ENCODE measurements around the gene PTPRN2. TPM values are rescaled to one million over a fixed set of nuclear protein-coding genes. Genes with fewer than 3 reads are reported as not detected.

Gene PTPRN2
- polyA plus RNA-seq, 2 donors = 0.37 to 0.40 TPM

DNA sequence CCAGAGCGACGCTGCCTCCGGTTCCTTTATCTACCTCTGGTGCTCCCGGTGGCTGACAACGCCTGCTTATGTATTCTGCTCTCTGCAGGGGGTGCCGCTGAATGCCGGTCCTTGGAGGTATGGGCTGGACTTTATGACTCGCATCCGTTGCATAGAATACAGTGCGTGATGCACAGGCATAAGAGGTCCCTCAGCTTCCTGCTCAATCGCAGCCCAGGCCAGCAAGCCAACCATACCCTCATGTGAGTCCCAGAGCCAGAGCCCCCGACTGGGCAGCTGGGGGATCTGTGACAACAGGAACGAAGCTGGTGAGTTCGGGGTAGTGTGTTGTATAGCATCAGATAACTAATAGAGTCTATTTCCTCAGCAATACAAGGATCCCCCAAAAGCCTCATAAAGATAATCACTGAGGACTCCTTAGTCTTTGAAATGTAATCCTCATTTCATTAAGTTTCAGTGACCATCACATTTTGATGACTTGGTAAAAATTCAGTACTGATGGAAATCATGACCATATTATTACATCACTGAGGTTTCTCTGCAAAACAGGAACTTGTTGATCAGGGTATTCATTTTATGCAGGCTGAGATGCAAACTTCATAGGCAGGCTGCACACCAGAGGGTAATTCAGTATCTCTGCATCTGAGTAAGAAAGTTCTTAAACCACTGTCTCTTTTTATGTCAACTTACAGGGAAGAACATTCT is 607.8 kb downstream of the PTPRN2 start:
- no peaks in the 10 kb centered on the region for H3K27me3 ChIP-seq (ENCODE audit: control insufficient read depth in 1 of 2, insufficient read depth in 2 of 2, low read length in 2 of 2)
- H3K27ac ChIP-seq (ENCODE audit: low read depth in 2 of 2, low read length in 1 of 2) = no peak overlapping the region
- H3K9me3 ChIP-seq (ENCODE audit: control insufficient read depth in 2 of 2, insufficient read depth in 1 of 2, low read depth in 1 of 2, low read length in 1 of 2) = peaks cover 8 to 16% of the 10 kb centered on the region in 2 donors
- H3K4me3 ChIP-seq (ENCODE audit: low read depth in 1 of 2, low read length in 2 of 2) = no peak overlapping the region
- H3K4me1 ChIP-seq (ENCODE audit: control insufficient read depth in 2 of 2, insufficient read depth in 2 of 2, low read length in 1 of 2) = no peaks in the 10 kb centered on the region
- 82 to 85% methylated on average over 14 of the region's 14 CpGs for WGBS, 2 donors
- no peaks in the 10 kb centered on the region for H3K36me3 ChIP-seq (ENCODE audit: control insufficient read depth in 2 of 2, insufficient read depth in 2 of 2, low read length in 1 of 2)

DNA sequence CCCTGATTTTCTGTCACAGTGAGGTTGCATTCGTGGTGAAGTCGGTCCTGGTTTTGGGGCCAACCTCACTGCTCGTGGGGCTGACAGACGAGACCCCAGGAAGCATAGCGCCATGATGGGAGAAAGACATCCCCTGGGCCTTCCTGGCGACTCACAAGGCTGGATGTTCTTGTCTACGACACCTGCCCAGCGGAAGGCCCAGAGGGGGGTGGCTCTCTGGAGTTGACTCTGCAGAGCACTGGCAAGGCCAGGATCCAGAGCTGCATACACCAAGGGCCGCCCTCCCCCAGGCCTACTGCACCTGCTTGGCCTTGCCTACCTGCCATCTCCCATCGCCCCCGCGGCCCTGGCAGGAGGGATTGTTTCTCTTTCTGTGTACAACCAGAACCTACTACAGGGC is 608.9 kb downstream of the PTPRN2 start:
- Histone ChIP-seq H3K4me1 (ENCODE audit: control insufficient read depth in 2 of 2, insufficient read depth in 2 of 2, low read length in 1 of 2) (no peaks in the 10 kb centered on the region), H3K27ac (ENCODE audit: low read depth in 2 of 2, low read length in 1 of 2) (no peak overlapping the region), H3K4me3 (ENCODE audit: low read depth in 1 of 2, low read length in 2 of 2) (no peak overlapping the region), H3K27me3 (ENCODE audit: control insufficient read depth in 1 of 2, insufficient read depth in 2 of 2, low read length in 2 of 2) (no peaks in the 10 kb centered on the region), H3K36me3 (ENCODE audit: control insufficient read depth in 2 of 2, insufficient read depth in 2 of 2, low read length in 1 of 2) (no peaks in the 10 kb centered on the region), H3K9me3 (ENCODE audit: control insufficient read depth in 2 of 2, insufficient read depth in 1 of 2, low read depth in 1 of 2, low read length in 1 of 2) (peaks cover 17 to 26% of the 10 kb centered on the region in 2 donors)
- WGBS, 2 donors = 88 to 90% methylated on average over 12 of the region's 12 CpGs

DNA sequence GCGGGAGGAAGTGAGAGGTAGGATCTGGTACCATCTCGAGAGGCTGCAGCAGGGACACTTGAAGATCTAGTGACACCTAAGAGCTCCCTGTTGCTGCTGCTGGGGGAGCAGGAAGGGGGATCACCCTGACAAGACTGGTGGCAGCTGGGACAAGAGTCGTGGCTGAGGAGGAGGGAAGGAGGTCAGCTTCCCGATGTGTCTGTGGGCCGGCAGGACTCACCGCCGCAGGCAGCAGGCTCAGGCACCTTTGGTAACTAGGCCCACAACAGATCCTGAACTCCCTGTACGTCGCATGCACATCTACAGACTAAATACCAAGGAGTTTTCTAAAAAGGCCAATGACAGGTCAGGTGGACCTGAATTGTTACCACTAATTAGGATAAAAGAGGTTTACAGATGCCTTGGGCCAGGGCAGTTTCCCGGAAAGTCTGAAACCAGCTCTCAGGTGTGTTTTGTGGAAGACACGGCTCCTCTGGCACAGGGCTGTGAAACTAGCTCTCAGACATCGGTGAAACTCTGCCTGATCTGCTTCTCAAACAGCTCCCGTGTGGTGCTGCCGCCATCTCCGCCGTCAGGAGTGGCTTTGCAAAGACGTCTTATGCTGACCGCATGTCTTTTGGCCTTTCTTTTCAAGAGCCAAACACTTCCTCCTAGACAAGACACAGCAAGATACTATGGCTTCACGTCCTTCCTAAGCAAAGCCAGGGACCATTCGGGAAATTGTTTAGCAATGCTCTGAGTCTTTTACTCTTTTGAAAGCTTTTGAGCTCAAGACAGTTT is 609.7 kb downstream of the PTPRN2 start:
- H3K27me3 ChIP-seq (ENCODE audit: control insufficient read depth in 1 of 2, insufficient read depth in 2 of 2, low read length in 2 of 2) = no peaks in the 10 kb centered on the region
- H3K27ac ChIP-seq (ENCODE audit: low read depth in 2 of 2, low read length in 1 of 2) = no peak overlapping the region
- H3K4me1 ChIP-seq (ENCODE audit: control insufficient read depth in 2 of 2, insufficient read depth in 2 of 2, low read length in 1 of 2) = no peaks in the 10 kb centered on the region
- H3K9me3 ChIP-seq (ENCODE audit: control insufficient read depth in 2 of 2, insufficient read depth in 1 of 2, low read depth in 1 of 2, low read length in 1 of 2) = peaks cover 17 to 28% of the 10 kb centered on the region in 2 donors
- 82 to 84% methylated on average over 20 of the region's 20 CpGs for WGBS, 2 donors
- no peak overlapping the region for H3K4me3 ChIP-seq (ENCODE audit: low read depth in 1 of 2, low read length in 2 of 2)
- no peaks in the 10 kb centered on the region for H3K36me3 ChIP-seq (ENCODE audit: control insufficient read depth in 2 of 2, insufficient read depth in 2 of 2, low read length in 1 of 2)

DNA sequence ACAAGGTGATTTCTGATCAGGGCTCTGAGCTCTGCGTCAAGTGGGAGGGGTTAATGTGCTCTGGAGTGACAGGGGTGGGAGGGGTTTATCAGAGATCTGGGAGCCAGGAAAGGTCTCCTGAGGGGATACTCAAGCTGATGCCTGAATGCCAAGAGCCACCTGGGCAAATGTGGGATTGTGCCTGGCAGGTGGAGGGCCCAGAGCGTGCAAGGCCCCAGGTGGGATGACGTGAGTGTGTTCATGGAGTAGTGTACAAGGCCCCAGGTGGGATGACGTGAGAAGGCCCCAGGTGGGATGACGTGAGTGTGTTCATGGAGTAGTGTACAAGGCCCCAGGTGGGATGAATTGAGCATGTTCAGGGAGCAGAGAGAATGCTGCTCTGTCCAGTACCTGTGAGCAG is 610.3 kb downstream of the PTPRN2 start:
- Histone ChIP-seq H3K27me3 (ENCODE audit: control insufficient read depth in 1 of 2, insufficient read depth in 2 of 2, low read length in 2 of 2) (no peaks in the 10 kb centered on the region), H3K4me1 (ENCODE audit: control insufficient read depth in 2 of 2, insufficient read depth in 2 of 2, low read length in 1 of 2) (no peaks in the 10 kb centered on the region), H3K9me3 (ENCODE audit: control insufficient read depth in 2 of 2, insufficient read depth in 1 of 2, low read depth in 1 of 2, low read length in 1 of 2) (peaks cover 17 to 28% of the 10 kb centered on the region in 2 donors), H3K36me3 (ENCODE audit: control insufficient read depth in 2 of 2, insufficient read depth in 2 of 2, low read length in 1 of 2) (no peaks in the 10 kb centered on the region), H3K27ac (ENCODE audit: low read depth in 2 of 2, low read length in 1 of 2) (no peak overlapping the region), H3K4me3 (ENCODE audit: low read depth in 1 of 2, low read length in 2 of 2) (no peak overlapping the region)
- WGBS, 2 donors = 90 to 96% methylated on average over 5 of the region's 5 CpGs

DNA sequence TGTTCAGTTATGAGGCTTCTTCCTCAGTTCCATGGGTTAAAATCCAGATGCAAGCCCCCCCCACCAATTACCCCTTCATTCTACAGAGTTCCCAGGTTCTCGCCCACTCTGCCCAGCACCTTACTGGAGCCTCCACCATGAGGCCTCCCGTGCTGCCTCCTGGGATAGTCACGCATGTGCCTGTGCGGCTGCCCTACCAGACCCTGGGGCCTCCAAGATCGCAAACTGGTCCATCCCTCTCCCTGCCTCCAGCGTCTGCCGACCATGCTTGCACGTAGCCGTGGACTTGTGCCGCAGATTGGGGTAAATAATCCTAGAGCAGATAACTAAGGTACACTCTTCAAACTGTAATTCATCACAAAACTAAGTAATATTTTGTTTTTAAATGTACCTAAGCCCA is 611.2 kb downstream of the PTPRN2 start:
- H3K4me3 ChIP-seq (ENCODE audit: low read depth in 1 of 2, low read length in 2 of 2) = no peak overlapping the region
- no peak overlapping the region for H3K27ac ChIP-seq (ENCODE audit: low read depth in 2 of 2, low read length in 1 of 2)
- 95 to 97% methylated on average over 10 of the region's 10 CpGs for WGBS, 2 donors
- peaks cover 17 to 28% of the 10 kb centered on the region in 2 donors for H3K9me3 ChIP-seq (ENCODE audit: control insufficient read depth in 2 of 2, insufficient read depth in 1 of 2, low read depth in 1 of 2, low read length in 1 of 2)
- H3K27me3 ChIP-seq (ENCODE audit: control insufficient read depth in 1 of 2, insufficient read depth in 2 of 2, low read length in 2 of 2) = no peaks in the 10 kb centered on the region
- no peaks in the 10 kb centered on the region for H3K36me3 ChIP-seq (ENCODE audit: control insufficient read depth in 2 of 2, insufficient read depth in 2 of 2, low read length in 1 of 2)
- H3K4me1 ChIP-seq (ENCODE audit: control insufficient read depth in 2 of 2, insufficient read depth in 2 of 2, low read length in 1 of 2) = no peaks in the 10 kb centered on the region

DNA sequence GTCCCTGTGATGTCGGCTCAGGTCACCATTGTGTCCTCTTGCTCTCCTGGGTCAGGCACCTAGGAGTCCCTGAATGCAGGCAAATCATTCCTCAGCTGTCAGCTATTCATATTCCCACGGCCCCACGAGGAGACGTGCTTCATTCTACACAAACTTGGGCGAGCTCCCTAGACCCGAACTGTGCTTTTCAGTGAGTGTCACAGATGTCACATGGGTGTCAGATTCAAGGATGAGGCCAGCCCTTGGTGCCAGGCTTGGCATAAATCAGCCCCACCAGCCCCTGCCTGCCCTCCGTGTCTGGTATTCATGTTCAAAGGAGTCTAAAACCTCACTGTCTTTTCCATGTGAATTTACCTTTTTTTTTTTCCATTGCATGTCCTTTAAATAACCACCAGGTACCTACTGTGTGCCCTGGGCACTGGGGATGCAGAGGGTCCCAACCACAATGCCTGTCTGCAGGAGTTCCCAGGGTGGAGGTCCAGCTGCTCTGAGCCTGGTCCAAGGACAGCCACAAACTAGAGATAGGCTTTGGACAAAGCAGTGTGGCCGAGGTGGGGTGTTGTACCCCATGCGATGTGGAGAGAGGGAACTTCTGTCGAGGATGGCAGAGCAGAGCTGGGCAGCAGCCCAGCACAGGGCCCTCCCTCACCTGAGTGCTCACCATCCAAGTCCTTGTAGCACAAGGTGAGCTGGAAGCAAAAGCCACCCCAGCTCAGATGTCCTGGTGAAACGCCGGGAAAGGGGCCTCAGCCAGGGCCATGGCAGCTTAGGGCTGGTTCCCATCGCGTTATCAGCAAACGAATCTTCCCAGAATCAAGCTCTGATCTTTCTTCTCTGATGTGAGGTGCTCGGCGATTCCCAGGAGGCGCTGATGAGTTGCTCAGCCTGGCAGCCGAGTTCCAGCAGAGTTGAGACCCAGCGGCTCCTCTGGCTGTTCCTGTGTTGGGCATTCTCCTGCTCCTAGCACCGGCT is 611.9 kb downstream of the PTPRN2 start:
- no peaks in the 10 kb centered on the region for H3K36me3 ChIP-seq (ENCODE audit: control insufficient read depth in 2 of 2, insufficient read depth in 2 of 2, low read length in 1 of 2)
- H3K4me3 ChIP-seq (ENCODE audit: low read depth in 1 of 2, low read length in 2 of 2) = no peak overlapping the region
- 89 to 91% methylated on average over 21 of the region's 21 CpGs for WGBS, 2 donors
- peaks cover 17 to 28% of the 10 kb centered on the region in 2 donors for H3K9me3 ChIP-seq (ENCODE audit: control insufficient read depth in 2 of 2, insufficient read depth in 1 of 2, low read depth in 1 of 2, low read length in 1 of 2)
- H3K4me1 ChIP-seq (ENCODE audit: control insufficient read depth in 2 of 2, insufficient read depth in 2 of 2, low read length in 1 of 2) = no peaks in the 10 kb centered on the region
- H3K27me3 ChIP-seq (ENCODE audit: control insufficient read depth in 1 of 2, insufficient read depth in 2 of 2, low read length in 2 of 2) = no peaks in the 10 kb centered on the region
- H3K27ac ChIP-seq (ENCODE audit: low read depth in 2 of 2, low read length in 1 of 2) = no peak overlapping the region

DNA sequence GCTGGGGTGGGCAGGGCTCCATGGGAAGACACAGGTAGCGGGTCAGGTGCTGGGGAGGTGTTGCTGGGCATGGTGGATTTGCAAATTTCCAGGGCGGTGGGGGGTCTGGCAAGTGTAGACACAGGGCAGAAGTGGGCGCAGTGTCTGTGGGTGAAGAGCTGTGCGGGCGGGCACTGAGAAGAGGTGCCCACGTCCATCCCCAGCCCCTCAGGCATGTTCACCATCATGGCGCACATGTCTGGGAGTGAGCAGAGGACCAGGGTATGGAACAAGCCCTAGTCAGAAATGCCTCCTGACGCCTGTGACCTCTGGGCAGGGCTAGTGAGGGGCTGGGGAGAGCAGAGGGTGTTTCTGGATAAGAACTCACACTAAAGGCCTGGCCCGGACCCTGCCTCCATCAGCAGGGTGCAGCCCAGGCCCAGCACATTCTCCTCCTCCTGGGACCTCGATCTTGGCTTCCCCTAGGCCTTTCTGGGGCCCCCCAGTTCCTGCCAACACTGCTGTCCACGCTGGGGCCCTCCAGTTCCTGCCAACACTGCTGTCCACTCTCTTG is 612.9 kb downstream of the PTPRN2 start:
- H3K27ac ChIP-seq (ENCODE audit: low read depth in 2 of 2, low read length in 1 of 2) = no peak overlapping the region
- H3K36me3 ChIP-seq (ENCODE audit: control insufficient read depth in 2 of 2, insufficient read depth in 2 of 2, low read length in 1 of 2) = no peaks in the 10 kb centered on the region
- H3K9me3 ChIP-seq (ENCODE audit: control insufficient read depth in 2 of 2, insufficient read depth in 1 of 2, low read depth in 1 of 2, low read length in 1 of 2) = peaks cover 17 to 34% of the 10 kb centered on the region in 2 donors
- H3K4me1 ChIP-seq (ENCODE audit: control insufficient read depth in 2 of 2, insufficient read depth in 2 of 2, low read length in 1 of 2) = no peaks in the 10 kb centered on the region
- no peak overlapping the region for H3K4me3 ChIP-seq (ENCODE audit: low read depth in 1 of 2, low read length in 2 of 2)
- 87 to 92% methylated on average over 11 of the region's 11 CpGs for WGBS, 2 donors
- no peaks in the 10 kb centered on the region for H3K27me3 ChIP-seq (ENCODE audit: control insufficient read depth in 1 of 2, insufficient read depth in 2 of 2, low read length in 2 of 2)

DNA sequence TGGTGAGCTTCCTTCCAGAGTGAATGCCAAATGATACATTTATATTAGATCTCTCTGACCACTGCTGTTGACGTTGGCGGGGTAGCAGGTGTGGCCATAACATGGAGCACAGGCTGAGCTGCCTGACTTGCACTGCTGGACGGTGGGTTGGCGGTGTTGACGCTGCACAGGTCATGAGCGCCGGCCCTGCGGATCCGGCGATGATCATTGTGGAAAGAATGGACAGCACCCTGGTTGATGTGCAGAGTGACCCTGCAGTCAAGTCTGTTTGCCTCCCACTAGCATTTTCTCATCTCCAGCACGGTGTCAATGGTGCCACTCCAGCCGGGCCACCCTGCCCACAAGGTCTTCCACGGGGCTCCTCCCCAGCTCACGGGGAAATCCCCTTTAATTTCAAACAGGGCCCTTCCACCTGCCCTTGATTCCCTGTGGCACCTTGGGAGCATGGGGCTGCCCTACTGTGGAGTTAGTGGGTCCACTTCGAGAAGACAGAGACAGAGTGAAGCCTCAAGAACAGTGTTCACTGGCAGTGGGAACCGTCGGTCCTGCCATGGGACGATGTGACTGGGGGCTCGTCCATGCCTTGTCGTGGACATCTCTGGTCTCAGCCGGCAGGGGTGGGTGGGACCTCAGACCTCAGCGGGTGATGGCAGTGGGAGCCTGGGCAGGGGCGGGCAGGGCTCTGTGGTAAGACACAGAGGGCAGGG is 613.5 kb downstream of the PTPRN2 start:
- no peaks in the 10 kb centered on the region for H3K36me3 ChIP-seq (ENCODE audit: control insufficient read depth in 2 of 2, insufficient read depth in 2 of 2, low read length in 1 of 2)
- H3K4me1 ChIP-seq (ENCODE audit: control insufficient read depth in 2 of 2, insufficient read depth in 2 of 2, low read length in 1 of 2) = no peaks in the 10 kb centered on the region
- H3K27ac ChIP-seq (ENCODE audit: low read depth in 2 of 2, low read length in 1 of 2) = no peak overlapping the region
- H3K27me3 ChIP-seq (ENCODE audit: control insufficient read depth in 1 of 2, insufficient read depth in 2 of 2, low read length in 2 of 2) = no peaks in the 10 kb centered on the region
- 94 to 95% methylated on average over 23 of the region's 23 CpGs for WGBS, 2 donors
- peaks cover 17 to 38% of the 10 kb centered on the region in 2 donors for H3K9me3 ChIP-seq (ENCODE audit: control insufficient read depth in 2 of 2, insufficient read depth in 1 of 2, low read depth in 1 of 2, low read length in 1 of 2)
- H3K4me3 ChIP-seq (ENCODE audit: low read depth in 1 of 2, low read length in 2 of 2) = no peak overlapping the region
